Motor neuron (in vitro differentiated cells): ENCODE data around the gene TRMT61A. TPM values are rescaled to one million over a fixed set of nuclear protein-coding genes. Genes with fewer than 3 reads are reported as not detected.

ENCODE experiments used
- ATAC-seq, 8 experiments: fragments of 200-7000 bp; cut with Tn5 transposase; replicated peaks in 6 of 8; 2 replicates each; pipeline ENCODE4 v1.8.0; 2021; ENCODE audit warnings: mild to moderate bottlenecking in 8 of 8, moderate library complexity in 8 of 8
- H3K27ac ChIP-seq, 2 donors: fragments of 250-450 bp; sonication (Bioruptor Pico); 2 replicates each; pipeline ENCODE4 v1.9.0; 2021; ENCODE audit warnings: antibody characterized with exemption in 2 of 2, mild to moderate bottlenecking in 2 of 2, moderate library complexity in 1 of 2
- H3K4me1 ChIP-seq, 2 donors: fragments of 250-450 bp; sonication (Bioruptor Pico); replicated peaks in 1 of 2; 2 replicates each; pipeline ENCODE4 v1.6.1; 2021; ENCODE audit warnings: antibody characterized with exemption in 2 of 2, mild to moderate bottlenecking in 2 of 2, moderate library complexity in 1 of 2
- H3K4me3 ChIP-seq, 5 donors: fragments of 250-450 bp; sonication (Bioruptor Pico); 2 replicates each; pipeline ENCODE4 v1.9.0; 2021; ENCODE audit warnings: antibody characterized with exemption in 5 of 5, mild to moderate bottlenecking in 5 of 5, moderate library complexity in 4 of 5
- WGBS, 10 experiments: fragments of 450-650 bp; shearing (Covaris generic); methylation state at CpG; one replicate each; pipeline ENCODE4 v1.0.0; 2022; 5-methylcytosine and 5-hydroxymethylcytosine counted together
- in situ Hi-C, 9 experiments: fragments of 400-800 bp; cut with MboI; loops; one replicate each; pipeline ENCODE4 v1.15.0; 2021; ENCODE audit warnings: low sequenced_read_pairs in 9 of 9, low pct_unique_long_range_greater_than_20kb in 2 of 9; ENCODE audit not compliant: unreplicated experiment in 9 of 9
- total RNA-seq, 8 experiments: library from RNA; unstranded; fragments of 300-600 nt; gene quantifications; 2 replicates each; pipeline versions ENCODE4 v1.2.3 to v1.2.4, GENCODE V29; 2022

TRMT61A gene
- total RNA-seq, 8 experiments from 2014 or later: 5.3 to 14.6 (median 10.2) TPM

DNA sequence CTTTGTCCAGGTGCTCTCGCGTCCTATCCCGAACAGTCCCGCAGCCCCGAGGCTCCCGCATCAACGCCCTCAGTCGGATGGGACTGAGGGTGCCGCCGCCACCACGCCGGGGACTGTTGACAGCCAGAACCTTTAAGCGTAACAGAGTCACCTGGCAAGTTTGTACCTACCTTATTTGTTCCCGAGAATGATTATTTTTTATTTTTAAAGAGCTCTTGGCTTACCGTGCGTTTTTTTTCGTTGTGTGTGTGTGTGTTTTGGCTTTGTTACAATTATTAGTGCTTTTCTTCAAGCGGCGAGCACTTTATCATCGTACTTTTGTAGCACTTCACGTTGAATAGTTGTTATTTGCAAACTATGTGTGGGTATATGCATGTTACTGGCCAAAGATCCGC is 34.2 kb downstream of the TRMT61A start:
- WGBS, 10 experiments: 0 to 10% (median 0%) methylated on average over 1 to 22 of the region's 22 CpGs
- peak overlapping the region; percentile 97 to 99 for H3K27ac ChIP-seq
- in situ Hi-C loops: no loop called here
- peak overlapping the region; percentile 55 to 100 (median 93) for H3K4me3 ChIP-seq
- H3K4me1 ChIP-seq: peaks cover 13 to 32% of the 10 kb centered on the region in 2 donors
- ATAC-seq: no peak

DNA sequence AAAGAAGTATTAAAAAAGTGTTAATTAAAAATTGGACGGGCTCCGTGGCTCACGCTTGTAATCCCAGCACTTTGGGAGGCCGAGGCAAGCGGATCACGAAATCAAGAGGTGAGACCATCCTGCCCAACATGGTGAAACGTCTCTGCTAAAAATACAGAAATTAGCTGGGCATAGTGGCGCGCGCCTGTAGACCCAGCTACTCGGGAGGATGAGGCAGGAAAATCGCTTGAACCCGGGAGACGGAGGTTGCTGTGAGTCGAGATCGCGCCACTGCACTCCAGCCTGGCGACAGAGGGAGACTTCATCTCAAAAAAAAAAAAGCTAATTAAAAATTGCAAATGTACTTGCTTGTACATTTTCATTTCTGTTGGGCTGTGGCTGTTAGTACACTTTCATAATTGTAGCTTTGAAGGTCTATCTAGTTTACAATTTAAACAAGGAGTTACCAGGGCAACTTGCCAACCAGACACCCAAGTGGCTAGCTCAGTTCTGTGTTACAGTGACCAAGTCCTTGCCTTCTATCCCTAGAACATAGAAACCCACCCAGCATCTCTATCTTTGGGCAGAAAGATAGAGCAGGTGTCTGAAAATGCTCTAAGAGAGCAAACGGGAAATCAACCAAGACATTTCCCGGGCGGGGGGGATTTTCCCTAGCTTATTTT is 35.0 kb downstream of the TRMT61A start:
- Histone ChIP-seq H3K4me3 (peak overlapping the region; percentile 55 to 100 (median 93)), H3K4me1 (peaks cover 13 to 28% of the 10 kb centered on the region in 2 donors), H3K27ac (no peak overlapping the region)
- in situ Hi-C loops: no loop called here
- 44 to 80% (median 63%) methylated on average over 2 to 17 of the region's 21 CpGs; no CpG with 5 or more reads in 1 of the 10 experiments for WGBS, 10 experiments
- peak in 1 of 8 experiments; percentile 9 for ATAC-seq

DNA sequence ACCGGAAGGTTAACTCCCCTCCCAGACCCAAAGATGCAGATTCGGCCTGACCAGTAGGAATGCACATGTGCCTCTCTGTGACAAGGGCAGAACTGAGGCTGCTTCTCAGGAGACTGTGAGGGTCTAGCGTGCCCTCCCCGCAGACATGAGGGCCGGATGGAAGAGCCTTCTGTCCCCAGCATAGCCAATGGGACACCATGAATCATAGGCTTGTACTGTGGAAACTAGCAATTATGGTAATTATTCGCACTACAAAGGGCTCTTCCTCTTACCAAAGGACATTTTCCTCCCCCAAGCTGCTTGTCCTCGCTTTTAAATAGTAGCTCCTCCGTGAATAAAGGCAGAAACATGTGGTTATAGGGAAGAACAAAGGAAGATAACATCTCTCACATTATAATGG is 40.0 kb downstream of the TRMT61A start:
- WGBS, 10 experiments: 0 to 35% (median 7%) methylated on average over 1 to 8 of the region's 8 CpGs; no CpG with 5 or more reads in 3 of the 10 experiments
- peaks cover 7 to 13% of the 10 kb centered on the region in 2 donors for H3K4me1 ChIP-seq
- peak overlapping the region; percentile 62 to 68 for H3K27ac ChIP-seq
- ATAC-seq: peak; percentile 72 to 95 (median 86)
- H3K4me3 ChIP-seq: peak overlapping the region in 2 of 5 donors; percentile 1 to 5
- in situ Hi-C loops: no loop called here

DNA sequence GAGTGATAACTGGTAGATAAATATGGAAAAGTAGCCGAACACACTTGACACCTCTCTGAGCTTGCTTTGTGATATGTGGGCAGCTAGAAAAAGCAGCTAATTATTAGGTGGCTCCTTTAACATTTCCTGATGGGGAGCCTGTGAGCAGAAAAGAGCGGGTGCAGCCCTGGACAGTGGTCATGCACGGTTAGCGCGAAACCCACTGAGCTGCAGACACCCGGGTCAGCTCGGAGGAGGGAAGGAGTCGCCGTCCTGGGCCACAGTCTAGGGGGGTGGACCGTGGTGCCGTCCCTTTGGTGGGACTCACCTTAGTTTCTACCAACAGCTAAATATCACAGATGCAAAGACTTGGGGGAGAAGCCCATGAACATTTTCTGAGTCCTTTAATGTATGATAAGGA is 40.4 kb downstream of the TRMT61A start:
- peak in 5 of 8 experiments; percentile 6 to 52 (median 40) for ATAC-seq

DNA sequence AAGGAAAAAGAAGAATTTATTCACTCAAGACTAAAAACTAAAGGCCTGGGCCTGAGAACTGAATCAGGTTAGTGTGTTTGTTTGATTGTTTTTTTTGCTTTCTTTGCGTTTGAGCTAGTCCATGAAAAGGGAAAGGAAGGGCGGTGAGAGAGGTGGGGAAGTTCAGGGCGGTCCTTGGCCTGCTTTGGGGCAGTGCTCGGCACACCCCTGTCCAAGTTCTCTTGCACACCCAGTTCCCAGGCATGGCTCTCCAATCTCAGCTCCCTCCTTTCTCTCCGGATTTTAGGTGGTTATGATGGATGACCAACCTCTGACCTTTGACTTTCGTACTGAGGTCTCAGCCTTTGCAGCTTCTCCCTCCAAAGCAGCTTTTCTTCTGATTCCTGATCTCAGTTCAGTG is 45.1 kb downstream of the TRMT61A start:
- in situ Hi-C loops: no loop called here
- 17 to 86% (median 51%) methylated on average over 1 to 6 of the region's 6 CpGs; no CpG with 5 or more reads in 2 of the 10 experiments for WGBS, 10 experiments
- Histone ChIP-seq H3K4me3 (no peak overlapping the region), H3K27ac (no peak overlapping the region), H3K4me1 (peaks cover 4 to 6% of the 10 kb centered on the region in 2 donors)
- ATAC-seq: no peak

More for the DNA sequence above, 40.4 kb downstream of the TRMT61A start:
- H3K4me1 ChIP-seq: peaks cover 7 to 10% of the 10 kb centered on the region in 2 donors
- peak overlapping the region; percentile 62 to 68 for H3K27ac ChIP-seq
- in situ Hi-C loops: no loop called here
- H3K4me3 ChIP-seq: peak overlapping the region in 1 of 5 donors; percentile 5
- WGBS, 10 experiments: 14 to 94% (median 54%) methylated on average over 1 to 8 of the region's 11 CpGs; no CpG with 5 or more reads in 2 of the 10 experiments

DNA sequence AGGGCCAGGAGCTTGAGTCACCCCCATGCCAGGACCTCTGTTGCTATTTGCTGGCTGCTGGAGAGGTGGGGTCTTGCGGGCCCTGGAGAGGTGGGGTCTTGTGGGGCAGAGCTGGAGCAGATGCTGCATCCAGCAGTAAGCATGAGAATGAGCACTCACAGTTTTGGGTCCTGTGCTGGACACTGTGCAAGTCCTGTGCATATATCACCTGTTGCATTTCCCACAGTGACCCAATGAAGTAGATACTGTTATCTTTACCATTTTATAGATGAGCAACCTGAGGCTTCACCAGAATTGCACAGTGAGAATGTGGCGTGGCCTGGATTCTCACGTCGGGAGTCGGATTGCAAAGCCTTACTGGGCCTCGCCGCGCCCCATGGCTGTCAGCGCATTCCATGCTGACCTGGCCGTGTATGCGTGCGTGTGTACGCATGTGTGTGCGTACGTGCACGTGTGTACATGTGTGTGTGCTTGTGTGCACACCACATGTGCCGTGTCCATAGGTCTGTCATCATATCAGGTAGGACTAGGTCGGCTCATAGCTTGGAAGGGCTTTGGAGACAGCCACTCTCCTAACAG is 45.8 kb downstream of the TRMT61A start:
- Histone ChIP-seq H3K4me3 (no peak overlapping the region), H3K4me1 (peaks cover 2 to 3% of the 10 kb centered on the region in 2 donors), H3K27ac (no peak overlapping the region)
- ATAC-seq: no peak
- in situ Hi-C loops: no loop called here
- 80 to 100% (median 97%) methylated on average over 1 to 8 of the region's 18 CpGs; no CpG with 5 or more reads in 3 of the 10 experiments for WGBS, 10 experiments

DNA sequence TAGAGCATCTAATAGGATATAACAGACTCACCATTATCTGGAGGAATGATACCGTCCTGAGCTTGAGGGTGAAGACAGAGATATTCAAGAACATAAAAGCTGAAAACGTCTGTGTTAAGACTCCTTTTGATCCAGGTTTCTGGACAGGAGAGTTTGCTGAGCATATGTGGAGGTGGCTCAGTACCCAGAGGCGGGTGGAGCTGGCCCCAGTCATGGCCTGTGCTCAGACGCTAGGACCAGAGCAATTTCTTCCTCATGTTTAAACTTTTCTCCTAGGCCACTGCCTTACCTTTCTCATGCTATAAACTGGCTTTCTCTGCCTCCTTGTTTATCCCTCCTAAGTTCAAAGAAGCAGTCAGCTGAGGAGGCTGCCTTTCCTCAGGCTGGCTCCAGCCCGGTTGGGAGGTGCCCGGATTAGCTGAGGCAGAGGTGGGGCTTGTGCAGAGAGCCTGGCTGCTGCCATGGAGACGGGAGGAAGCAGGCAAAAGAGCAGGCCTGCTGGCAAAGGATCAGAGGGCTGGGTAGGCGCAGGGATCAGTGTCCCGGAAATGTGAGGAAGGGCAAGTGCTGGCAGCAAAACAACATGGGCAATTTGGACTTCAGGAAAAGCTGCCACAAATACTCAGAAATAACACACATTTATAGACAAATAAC is 47.5 kb downstream of the TRMT61A start:
- in situ Hi-C loops: no loop called here

DNA sequence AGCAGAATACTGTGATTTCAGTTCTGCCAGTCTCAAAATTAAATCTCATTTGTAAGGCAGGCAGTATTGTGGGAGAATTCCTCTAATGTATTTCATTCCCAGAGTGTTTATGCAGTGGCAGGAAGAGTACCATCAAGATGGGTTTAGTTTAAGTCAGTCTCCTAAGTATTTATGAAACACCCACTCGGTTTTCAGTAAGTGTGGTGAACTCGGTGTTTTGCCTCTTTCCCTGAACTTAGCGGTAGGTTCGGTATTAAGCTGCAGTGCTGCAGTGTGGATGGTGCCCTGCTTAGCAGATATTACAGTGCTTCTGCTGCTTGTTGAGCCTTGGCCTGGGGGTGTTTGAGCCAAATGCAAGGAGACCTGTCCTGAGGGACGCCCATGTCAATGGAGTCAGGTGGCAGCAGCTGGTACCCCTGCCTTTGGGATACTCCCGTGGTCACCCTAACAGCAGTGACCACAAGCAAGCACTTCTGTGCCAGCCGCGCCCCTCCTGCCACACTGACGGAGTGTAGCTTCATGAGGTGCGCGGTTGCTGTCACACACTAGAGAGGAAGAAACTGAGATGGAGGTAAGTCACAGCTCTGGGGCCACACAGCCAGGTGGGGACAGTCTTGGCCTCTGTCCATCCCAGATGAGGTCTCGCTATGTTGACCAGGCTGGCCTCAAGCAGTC is 49.5 kb downstream of the TRMT61A start:
- in situ Hi-C loops: no loop called here
- Histone ChIP-seq H3K27ac (no peak overlapping the region), H3K4me1 (peaks cover 0 to 3% of the 10 kb centered on the region in 2 donors), H3K4me3 (no peak overlapping the region)
- WGBS, 10 experiments: 40 to 100% (median 92%) methylated on average over 1 to 10 of the region's 12 CpGs; no CpG with 5 or more reads in 2 of the 10 experiments
- ATAC-seq: no peak

More for the DNA sequence above, 47.5 kb downstream of the TRMT61A start:
- Histone ChIP-seq H3K4me3 (no peak overlapping the region), H3K4me1 (peaks cover 0 to 3% of the 10 kb centered on the region in 2 donors), H3K27ac (no peak overlapping the region)
- 4 to 48% (median 21%) methylated on average over 2 to 7 of the region's 9 CpGs; no CpG with 5 or more reads in 2 of the 10 experiments for WGBS, 10 experiments
- ATAC-seq: peak; percentile 94 to 99 (median 97)

DNA sequence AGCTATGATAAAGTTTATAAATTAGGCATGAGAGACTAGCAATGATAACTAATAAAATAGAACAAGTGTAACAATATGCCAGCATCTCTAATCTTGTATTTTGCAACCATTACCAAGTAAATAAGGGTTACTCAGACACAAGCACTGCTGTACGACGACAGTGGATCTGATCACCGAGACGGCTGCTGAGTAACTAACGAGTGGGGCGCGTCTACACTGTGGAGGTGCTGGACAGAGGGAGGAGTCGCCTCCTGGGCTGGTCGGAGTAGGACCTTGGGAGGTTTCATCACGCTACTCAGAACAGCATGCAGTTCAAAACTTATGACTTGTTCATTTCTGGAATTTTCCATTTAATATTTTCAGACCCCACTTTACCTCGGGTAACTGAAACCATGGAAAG is 52.2 kb downstream of the TRMT61A start:
- ATAC-seq: no peak
- no peak overlapping the region for H3K27ac ChIP-seq

DNA sequence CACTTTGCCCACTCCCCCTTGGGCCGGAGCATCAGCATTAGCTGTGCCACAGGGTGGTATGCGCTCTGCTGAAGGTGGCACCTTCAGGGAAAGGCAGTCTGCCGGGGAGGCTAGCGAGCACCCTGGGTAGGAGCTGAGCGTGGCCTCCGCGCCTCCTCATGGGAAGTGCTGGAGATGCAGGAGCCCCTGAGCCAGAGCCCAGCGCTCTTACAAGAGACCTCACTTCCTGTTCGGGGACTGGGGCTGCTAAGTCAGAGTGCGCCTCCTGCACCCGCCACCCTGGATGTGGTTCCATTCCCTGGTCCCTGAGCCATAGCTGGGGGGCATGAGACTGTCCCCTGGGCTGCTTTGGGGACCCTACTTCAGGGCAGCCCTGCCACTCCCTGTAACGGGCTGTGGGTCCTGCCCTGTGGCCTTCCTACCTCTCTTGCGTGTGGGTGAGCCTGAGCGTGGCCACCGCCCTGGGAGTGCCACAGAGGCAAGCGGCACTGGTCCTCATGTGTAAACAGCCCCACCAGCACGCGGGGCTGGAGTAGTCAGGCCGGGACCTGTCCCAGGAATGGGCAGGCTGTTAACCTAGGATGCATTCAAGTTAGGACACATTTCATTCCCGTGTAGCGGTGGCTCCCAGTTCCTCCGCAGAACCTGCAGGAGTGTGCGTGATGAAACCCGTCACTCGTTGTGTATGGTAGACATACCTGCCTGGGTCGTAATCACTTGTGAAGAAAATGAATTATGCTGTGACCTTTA is 53.1 kb downstream of the TRMT61A start:
- Histone ChIP-seq H3K4me3 (no peak overlapping the region), H3K27ac (no peak overlapping the region), H3K4me1 (no peaks in the 10 kb centered on the region)
- WGBS, 10 experiments: 91 to 100% (median 96%) methylated on average over 1 to 7 of the region's 26 CpGs; no CpG with 5 or more reads in 4 of the 10 experiments
- ATAC-seq: no peak
- in situ Hi-C loops: no loop called here

More for the DNA sequence above, 52.2 kb downstream of the TRMT61A start:
- in situ Hi-C loops: no loop called here
- 90 to 100% (median 100%) methylated on average over 1 to 10 of the region's 11 CpGs; no CpG with 5 or more reads in 1 of the 10 experiments for WGBS, 10 experiments
- Histone ChIP-seq H3K4me3 (no peak overlapping the region), H3K4me1 (peaks cover 0 to 3% of the 10 kb centered on the region in 2 donors)

DNA sequence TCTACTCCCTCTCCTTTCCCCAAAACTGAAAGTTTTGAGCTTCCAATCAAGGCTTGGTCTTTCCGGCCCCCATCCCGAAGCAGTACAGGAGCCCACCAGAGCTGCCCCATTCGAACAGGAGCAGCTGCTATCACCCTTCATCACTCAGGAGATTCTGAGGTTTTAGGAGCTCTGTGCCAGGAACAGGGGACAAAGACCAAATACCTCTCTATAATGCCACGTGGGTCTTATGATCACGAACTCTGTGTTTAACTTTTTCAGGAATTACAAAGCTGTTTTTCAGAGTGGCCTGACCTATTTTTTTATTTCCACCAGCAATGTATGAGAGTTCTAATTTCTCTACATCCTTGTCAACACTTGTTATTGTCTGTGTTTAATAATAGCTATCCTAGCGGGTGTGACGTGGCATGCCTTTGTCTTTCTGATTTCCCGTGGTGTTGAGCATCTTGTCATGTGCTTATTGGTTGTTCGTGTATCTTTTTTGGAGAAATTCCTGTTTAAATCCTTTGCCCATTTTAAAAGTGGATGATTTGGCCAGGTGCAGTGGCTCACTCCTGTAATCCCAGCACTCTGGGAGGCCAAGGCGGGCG is 55.4 kb downstream of the TRMT61A start:
- H3K4me1 ChIP-seq: no peaks in the 10 kb centered on the region
- no peak overlapping the region for H3K4me3 ChIP-seq
- WGBS, 10 experiments: 69 to 100% (median 87%) methylated on average over 2 to 8 of the region's 11 CpGs; no CpG with 5 or more reads in 2 of the 10 experiments
- H3K27ac ChIP-seq: no peak overlapping the region
- in situ Hi-C loops: no loop called here
- no peak for ATAC-seq
